Endometrium (tissue), 2 donors: ENCODE measurements around the gene DNAJC21.

Source experiments
- FAIRE-seq: peaks from 2 replicates; lab custom pipeline; 2012; peaks lifted over from hg19 to GRCh38; lab: Jason Lieb, UNC
- donor health status: control.
- donor health status: control.

The DNAJC21 gene

DNA sequence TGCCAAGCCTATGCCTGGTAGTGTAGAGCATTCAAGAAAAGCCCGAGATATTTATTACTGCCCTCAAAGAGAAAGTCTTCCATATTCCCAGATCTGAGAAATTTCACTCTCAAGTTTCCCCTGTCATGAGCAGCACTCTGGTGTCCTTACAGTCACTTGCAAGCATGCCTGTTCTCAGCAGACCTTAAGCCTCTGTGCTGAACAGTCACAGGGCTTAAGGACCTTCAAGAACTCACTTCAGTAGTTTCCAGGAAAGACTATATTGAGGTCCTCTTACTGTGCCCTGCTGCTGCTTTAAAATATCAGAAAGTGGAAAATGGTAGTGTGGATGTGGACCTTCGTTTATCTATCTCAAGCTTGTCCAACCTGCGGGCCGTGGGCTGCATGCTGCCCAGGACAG, 53.5 kb downstream of the DNAJC21 start:
- no peak for FAIRE-seq

DNA sequence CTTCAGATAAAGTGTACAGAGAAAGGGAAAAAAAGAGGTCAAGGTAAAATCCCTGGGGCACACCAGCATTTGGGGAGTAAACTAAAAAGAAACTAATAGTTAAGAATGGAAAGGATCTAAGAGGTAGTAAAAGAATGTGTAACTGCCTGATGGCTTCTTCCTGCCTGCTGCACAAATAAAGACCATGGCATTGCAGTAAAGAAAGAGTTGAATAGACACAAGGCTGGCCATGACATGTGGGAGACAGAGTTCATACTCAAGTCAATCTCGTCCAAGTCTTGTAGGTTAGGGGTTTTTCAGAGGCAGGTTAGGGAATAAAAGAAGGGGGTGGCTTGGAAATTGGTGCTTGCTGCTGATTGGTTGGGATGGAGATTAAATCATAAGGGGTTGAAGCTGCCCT, 57.6 kb downstream of the DNAJC21 start:
- no peak for FAIRE-seq

DNA sequence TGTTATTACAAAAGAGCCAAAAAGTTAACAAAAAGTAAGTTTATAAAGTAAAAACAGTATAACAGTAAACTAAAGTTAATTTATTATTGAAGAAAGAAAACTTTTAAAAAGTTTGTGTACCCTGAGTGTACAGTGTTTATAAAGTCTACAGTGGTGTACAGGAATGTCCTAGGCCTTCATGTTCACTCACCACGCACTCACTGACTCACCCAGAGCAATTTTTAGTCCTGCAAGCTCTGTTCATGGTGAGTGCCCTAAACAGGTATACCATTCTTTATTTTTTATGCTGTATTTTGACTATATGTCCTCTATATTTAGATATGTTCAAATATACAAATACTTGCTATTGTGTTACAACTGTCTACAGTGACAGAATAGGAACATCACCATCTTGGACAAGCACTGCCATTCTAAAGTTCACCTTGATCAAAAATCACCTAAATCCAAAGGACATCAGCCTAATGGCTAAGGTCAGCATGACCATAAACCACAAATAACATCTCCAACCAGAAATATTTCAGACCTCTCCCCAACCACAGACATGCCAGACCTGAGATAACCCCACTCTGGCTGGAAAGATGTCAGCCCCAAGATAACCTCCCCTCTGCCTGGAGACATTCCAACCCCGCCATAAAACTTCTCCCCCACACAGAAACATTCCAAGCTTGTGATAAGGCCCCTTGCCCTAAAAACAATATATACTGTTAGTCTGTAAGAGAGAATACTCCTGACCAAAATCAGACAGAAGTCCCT, 62.3 kb downstream of the DNAJC21 start:
- FAIRE-seq, result no peak

DNA sequence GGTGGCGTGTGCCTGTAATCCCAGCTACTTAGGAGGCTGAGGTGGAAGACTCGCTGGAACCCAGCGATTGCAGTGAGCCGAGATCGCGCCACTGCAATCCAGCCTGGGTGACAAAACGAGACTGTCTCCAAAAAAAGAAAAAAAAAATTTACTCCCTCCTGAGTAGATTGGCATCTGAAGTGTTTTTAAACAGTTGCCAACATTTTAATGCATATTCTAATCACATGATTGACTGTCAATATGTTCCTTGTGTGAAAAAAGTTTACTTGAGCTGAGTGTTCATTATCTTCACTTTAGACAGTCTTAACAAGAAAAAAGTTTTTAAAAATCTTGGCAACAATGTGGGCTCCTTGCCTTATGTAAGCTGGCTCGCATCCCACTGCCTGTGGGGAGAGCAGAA, 64.6 kb downstream of the DNAJC21 start:
- no peak for FAIRE-seq

DNA sequence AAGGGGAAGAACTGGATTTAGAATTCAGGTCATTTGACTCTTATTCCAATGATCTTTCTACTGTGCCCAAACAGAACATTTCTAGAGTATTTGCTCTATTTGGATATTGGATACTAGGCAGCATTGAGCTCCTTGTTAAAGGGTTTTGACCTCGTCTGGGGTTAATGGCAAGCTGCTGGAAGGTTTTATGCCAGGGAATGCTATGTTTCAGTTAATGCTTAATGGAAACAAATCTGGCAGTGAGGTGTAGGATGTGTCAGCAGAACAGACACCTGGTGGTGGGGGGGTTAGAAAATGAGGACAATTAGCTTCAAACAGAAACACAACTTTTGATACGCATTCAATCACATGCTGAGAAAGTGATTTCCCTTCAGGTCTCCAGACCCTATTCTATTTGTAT, 66.9 kb downstream of the DNAJC21 start:
- no peak for FAIRE-seq

GRCh38 chr5:34998058-34998789, 68.9 kb downstream of the DNAJC21 start:
- no peak for FAIRE-seq

- FAIRE-seq, result no peak
Observed at GRCh38 chr5:35001842-35002241, 72.5 kb downstream of the DNAJC21 start.

DNA sequence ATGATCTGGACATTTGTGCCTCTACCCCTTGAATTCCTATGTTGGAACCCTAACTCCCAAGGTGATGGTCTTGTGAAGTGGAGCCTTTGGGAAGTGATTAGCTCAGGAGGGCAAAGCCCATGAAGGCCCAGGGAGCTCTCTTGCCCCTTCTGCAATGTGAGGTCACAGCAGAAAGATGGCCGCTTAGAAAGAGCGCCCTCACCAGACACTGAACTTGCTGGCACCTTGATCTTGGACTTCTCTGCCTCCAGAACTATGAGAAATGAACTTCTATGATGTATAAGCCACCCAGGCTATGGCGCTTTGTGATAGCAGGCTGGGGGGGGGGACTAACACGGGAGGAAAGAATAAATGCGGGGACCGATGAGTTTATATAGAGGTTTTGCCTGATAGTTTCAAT, 73.1 kb downstream of the DNAJC21 start:
- FAIRE-seq, result no peak

- FAIRE-seq, result no peak
Observed at GRCh38 chr5:35003018-35003957, 73.9 kb downstream of the DNAJC21 start.

GRCh38 chr5:35004200-35004599, 74.8 kb downstream of the DNAJC21 start:
- FAIRE-seq, result no peak

GRCh38 chr5:35004771-35005170, 75.4 kb downstream of the DNAJC21 start:
- FAIRE-seq, result no peak
